ENCODE results near the gene TUBA8. TPM values are rescaled to one million over a fixed set of nuclear protein-coding genes. Genes with fewer than 3 reads are reported as not detected.
A peak's percentile ranks its signal among the peaks of the same experiment; 100 is the strongest.
"Not testable (repeated sequence)": the region's sequence is repeated elsewhere in the genome, so short reads cannot be mapped to it uniquely, and the experiment has no call there.

TUBA8 gene
- total RNA-seq, 2 experiments from 2014 or later, result 1.2 to 1.5 TPM

DNA sequence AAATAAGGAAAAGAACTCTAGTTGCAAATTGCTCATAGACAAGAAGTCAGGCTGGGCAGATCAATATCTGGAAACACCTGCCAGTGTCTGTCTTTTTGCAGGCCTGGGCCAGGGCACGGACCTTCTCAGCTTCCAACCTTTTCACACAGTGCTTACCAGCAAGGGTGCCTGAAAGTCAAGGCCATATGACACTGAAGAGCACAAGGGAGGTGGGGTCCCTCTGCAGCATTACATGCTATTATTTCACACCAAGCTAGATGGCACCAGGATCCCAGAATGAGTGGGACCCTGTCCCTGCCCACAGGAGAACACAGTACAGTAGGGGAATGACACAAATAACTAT is 38.7 kb upstream of the TUBA8 start:
- H3K36me3 Mint-ChIP-seq, result no peaks in the 10 kb centered on the region
- no peak for DNase-seq
- H3K4me3 Mint-ChIP-seq, result no peak overlapping the region
- no peaks in the 10 kb centered on the region for H3K9me3 Mint-ChIP-seq
- H3K27ac Mint-ChIP-seq, result no peak overlapping the region
- peaks cover 7% of the 10 kb centered on the region for H3K4me1 Mint-ChIP-seq
- H3K27me3 Mint-ChIP-seq, result peaks cover 3% of the 10 kb centered on the region

DNA sequence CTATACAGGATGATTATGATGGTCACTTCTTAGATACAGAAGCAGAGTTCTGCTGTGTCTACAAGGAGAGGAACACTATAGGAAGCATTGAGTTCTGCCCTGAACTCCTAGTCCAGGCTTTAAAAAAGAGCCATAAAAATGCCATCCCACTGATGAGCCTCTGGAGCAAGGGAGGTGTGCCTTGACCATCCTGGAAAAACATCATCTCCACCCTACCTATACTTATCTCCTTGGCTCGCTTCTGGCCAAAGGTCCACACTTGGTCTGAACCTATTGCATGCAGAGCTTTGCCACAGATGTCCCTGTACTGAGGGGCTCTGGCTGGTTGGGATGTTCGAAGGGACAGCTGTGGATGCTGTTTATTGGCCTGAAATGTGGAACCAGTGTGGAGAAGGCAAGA is 37.1 kb upstream of the TUBA8 start:
- no peak overlapping the region for H3K27ac Mint-ChIP-seq
- H3K9me3 Mint-ChIP-seq, result no peaks in the 10 kb centered on the region
- no peak overlapping the region for H3K4me3 Mint-ChIP-seq
- peaks cover 8% of the 10 kb centered on the region for H3K4me1 Mint-ChIP-seq
- no peak for DNase-seq
- H3K36me3 Mint-ChIP-seq, result peaks cover 1% of the 10 kb centered on the region
- H3K27me3 Mint-ChIP-seq, result no peaks in the 10 kb centered on the region

DNA sequence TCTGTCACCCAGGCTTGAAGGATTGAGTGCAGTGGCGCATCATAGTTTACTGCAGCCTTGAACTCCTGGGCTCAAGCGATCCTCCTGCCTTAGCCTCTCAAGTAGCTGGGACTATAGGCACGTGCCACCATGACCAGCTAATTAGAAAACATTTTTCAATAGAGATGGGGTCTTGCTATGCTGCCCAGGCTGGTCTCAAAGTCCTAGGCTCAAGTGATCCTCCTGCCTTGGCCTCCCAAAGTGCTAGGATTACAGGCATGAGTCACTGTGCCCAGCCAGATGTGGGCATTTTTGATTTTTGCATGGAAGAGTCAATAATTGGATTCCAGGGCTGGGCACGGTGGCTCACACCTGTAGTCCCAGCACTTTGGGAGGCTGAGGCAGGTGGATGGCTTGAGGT is 36.7 kb upstream of the TUBA8 start:
- not testable (repeated sequence) for H3K4me3 Mint-ChIP-seq, H3K27ac Mint-ChIP-seq, H3K9me3 Mint-ChIP-seq, DNase-seq, H3K36me3 Mint-ChIP-seq, H3K27me3 Mint-ChIP-seq
- H3K4me1 Mint-ChIP-seq, result peaks cover 13% of the 10 kb centered on the region

DNA sequence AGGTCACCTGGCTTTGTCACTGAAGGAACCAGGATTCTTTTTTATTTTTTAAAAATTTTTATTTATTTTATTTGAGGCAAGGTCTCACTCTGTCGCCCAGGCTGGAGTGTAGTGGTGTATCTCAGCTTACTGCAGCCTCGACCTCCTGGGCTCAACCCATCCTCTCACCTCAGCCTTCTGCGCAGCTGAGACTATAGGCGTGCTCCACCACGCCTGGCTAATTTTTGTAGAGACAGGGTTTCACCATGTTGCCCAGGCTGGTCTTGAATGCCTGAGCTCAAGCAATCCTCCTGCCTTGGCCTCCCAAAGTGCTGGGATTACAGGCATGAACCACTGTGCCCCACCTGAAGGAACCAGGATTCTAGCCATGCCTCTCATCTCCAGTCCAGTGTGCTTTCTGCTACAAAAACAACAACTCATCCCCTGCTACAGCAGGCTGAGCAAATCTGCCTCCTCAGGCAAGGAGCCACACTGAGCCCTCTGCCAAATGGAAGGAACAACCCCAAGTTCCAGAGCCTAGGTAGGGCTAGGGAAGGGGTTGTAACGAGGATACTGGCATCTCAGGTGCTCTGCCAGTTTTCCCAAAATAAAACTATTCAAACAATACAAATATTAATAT is 35.4 kb upstream of the TUBA8 start:
- DNase-seq, result no peak
- Mint-ChIP-seq H3K36me3 (peaks cover 15% of the 10 kb centered on the region), H3K4me1 (peaks cover 24% of the 10 kb centered on the region), H3K9me3 (no peaks in the 10 kb centered on the region), H3K4me3 (no peak overlapping the region), H3K27ac (no peak overlapping the region), H3K27me3 (no peaks in the 10 kb centered on the region)

DNA sequence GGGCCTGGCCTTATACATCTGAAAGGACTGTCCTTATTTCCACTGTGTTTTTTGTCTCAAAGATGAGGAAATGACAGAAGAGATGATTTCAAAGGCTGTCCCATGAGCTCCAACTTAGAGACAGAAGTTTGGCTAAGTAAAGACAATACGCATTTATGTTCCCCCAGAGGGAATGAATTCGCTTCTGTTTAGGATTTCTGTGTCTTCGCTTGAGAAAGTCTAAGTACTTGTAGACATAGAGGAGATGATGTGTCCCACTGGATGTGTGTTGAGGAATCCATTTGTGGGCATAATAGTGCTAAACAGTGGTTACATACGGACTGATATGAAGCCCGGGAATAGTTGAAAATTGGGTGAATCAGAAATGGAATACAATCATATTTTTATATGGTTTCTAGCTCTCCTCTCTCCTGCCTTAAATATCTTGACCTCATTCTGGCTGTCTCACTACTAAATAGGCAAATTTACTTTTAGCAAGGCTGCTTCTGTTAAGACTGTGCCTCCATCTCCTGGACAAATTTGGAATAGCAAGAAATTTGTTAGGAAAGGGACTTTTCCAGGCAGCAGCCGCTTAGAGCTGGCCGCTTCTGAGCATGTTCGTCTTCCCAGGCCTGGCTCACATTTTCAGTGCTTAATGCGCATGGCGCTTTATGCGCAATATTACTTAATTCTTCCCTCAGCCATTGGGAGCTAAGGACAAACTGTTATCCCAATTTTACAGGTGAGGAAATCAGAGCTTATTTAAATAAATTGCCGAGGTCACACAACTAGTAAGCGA is 34.7 kb upstream of the TUBA8 start:
- no peak for DNase-seq
- Mint-ChIP-seq H3K27ac (no peak overlapping the region), H3K9me3 (peaks cover 2% of the 10 kb centered on the region), H3K27me3 (no peaks in the 10 kb centered on the region), H3K36me3 (peaks cover 21% of the 10 kb centered on the region), H3K4me3 (peak overlapping the region; percentile 56), H3K4me1 (peaks cover 27% of the 10 kb centered on the region)

DNA sequence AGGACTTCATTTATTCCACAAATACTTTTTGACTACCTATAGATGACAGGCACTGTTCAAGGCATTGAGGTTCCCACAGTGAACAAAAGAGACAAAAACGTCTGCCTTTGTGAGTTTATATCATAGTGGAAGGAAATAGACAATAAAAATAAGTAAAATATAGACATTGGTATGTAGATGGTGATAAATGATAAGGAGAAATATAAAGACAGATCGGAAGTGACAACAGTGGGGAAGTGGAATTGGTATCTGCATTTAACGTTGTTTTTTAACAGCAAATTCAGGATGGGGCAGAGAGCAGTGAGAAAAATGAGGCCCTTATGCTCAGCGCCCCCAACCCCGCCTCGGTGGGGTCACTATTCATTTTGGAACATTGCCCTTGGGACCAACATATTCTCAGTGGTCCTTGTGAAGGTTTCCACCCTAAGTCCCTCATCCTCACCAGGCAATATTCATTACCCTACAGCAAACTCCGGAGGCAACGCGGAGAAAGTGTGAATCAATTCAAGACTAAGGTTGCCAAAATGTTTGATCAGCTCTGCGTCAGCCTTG is 33.4 kb upstream of the TUBA8 start:
- Mint-ChIP-seq H3K27ac (peak overlapping the region; percentile 96), H3K4me3 (peak overlapping the region; percentile 89), H3K36me3 (peaks cover 33% of the 10 kb centered on the region), H3K4me1 (peaks cover 38% of the 10 kb centered on the region), H3K27me3 (no peaks in the 10 kb centered on the region), H3K9me3 (peaks cover 2% of the 10 kb centered on the region)
- no peak for DNase-seq

DNA sequence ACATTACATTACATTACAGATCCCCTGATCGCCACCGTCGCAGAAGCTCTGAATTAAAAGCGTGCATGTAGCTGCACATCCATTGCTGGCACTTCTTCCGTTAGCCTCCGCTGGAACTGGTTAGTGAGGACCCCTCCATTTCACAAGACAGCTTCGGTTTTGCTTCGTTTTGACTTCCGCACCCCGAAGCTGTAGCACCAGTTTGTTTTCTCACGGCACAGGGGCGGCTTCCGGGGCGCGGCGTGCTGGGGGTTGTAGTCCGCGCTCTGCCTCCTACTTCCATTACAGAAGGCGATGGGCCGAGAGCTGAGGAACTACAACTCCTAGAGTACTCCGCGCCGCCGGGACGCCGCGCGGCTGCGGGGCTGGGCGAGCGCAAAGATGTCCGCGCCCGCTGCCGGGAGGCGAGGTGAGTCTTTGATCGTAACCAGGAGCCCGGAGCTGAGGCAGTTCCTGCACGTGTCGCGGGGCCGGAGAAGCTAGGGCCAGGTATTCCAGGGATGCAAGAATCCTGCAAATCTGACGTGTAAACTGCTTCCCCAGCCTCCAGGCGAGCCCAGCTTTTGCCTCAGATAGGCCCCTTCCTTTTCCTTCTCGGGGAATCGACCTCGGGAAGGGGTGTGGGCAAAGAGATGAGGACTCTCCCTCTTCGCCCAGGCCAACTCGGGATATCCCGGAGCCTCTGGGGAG is 32.8 kb upstream of the TUBA8 start, which contains the start of gene PEX26:
Gene PEX26, plus strand, starts transcription at position 352 of the 690 bp plus-strand sequence. CDS start 387 bp downstream, outside the sequence.
- H3K36me3 Mint-ChIP-seq, result peaks cover 33% of the 10 kb centered on the region
- H3K27me3 Mint-ChIP-seq, result no peaks in the 10 kb centered on the region
- peak; percentile 95 for DNase-seq
- H3K4me1 Mint-ChIP-seq, result peaks cover 43% of the 10 kb centered on the region
- peak within 1 kb of the TSS; percentile 89 for H3K4me3 Mint-ChIP-seq
- peaks cover 2% of the 10 kb centered on the region for H3K9me3 Mint-ChIP-seq
- peak within 1 kb of the TSS; percentile 96 for H3K27ac Mint-ChIP-seq

DNA sequence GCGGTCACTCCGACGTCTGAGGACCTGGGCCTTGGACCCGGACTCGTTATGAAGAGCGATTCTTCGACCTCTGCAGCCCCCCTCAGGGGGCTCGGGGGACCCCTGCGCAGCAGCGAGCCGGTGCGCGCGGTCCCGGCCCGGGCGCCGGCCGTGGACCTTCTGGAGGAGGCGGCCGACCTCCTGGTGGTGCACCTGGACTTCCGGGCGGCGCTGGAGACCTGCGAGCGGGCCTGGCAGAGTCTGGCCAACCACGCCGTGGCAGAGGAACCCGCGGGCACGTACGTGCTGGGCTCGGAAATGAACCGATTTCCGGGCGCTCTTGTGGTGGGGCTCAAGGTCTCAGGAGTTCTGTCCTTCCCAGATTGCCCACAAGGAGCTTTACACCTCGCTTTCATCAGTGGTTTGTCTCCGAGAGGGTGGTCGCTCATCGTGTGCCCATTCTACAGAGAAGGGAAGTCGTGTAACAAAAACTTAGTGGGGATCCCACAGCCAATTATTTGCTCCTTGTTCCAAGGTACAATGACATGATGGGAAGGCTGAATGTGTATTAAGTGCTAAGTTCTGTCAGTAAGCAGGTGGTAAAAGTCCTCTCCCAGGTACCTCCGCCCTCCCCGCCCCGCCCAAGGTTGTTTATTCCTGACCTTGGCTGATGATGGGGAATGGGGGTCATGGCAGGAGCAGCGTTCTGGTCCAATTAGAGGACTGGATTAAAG is 32.1 kb upstream of the TUBA8 start:
- H3K36me3 Mint-ChIP-seq, result peaks cover 33% of the 10 kb centered on the region
- H3K27ac Mint-ChIP-seq, result peak overlapping the region; percentile 96
- no peaks in the 10 kb centered on the region for H3K27me3 Mint-ChIP-seq
- peaks cover 2% of the 10 kb centered on the region for H3K9me3 Mint-ChIP-seq
- peaks cover 46% of the 10 kb centered on the region for H3K4me1 Mint-ChIP-seq
- peak; percentile 59 for DNase-seq
- peak overlapping the region; percentile 89 for H3K4me3 Mint-ChIP-seq

DNA sequence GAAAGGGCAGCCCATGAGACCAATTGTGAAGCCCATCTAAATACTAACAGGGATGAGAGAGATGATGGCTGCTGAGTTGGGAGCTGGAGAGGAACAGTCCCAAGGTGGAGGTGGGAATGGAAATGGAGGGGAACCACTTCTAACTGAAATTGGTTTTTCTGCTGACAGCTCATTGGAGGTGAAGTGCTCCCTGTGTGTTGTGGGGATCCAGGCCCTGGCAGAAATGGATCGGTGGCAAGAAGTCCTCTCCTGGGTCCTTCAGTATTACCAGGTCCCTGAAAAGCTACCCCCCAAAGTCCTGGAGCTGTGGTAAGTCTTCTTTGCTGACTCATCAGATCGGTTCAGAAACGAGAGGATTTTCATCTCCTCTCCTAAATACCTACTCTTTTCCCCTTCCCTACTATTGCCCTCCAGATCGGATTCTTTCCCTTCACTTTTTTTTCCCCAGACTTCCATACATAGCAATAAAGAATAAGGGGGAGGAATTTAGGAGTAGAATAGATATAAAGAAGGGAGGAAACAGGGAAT is 30.8 kb upstream of the TUBA8 start:
- peaks cover 2% of the 10 kb centered on the region for H3K9me3 Mint-ChIP-seq

DNA sequence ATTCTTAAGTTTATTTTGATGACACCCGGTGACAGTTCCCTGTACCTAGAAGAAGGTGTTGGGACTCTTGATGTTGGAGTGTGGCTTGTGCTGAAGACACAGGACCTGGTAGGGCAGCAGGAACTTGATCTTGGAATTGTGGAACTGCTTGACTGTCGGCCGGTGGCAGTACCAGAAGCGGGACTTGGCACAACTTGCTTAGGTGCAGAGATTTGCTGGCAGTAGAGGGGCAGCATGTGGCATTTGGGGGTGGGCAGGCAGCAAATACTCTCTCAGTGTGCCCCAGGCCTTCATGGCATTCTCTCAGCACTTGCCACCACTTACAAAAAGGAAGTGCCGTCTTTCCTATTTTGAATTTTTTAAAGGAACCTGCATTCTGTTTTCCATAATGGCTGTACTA is 29.2 kb upstream of the TUBA8 start:
- Mint-ChIP-seq H3K27ac (no peak overlapping the region), H3K9me3 (peaks cover 2% of the 10 kb centered on the region), H3K4me1 (peaks cover 43% of the 10 kb centered on the region)

More for the DNA sequence above, 30.8 kb upstream of the TUBA8 start:
- Mint-ChIP-seq H3K27me3 (no peaks in the 10 kb centered on the region), H3K4me1 (peaks cover 46% of the 10 kb centered on the region), H3K27ac (peak overlapping the region; percentile 83), H3K36me3 (peaks cover 33% of the 10 kb centered on the region), H3K4me3 (peak overlapping the region; percentile 89)
- no peak for DNase-seq

DNA sequence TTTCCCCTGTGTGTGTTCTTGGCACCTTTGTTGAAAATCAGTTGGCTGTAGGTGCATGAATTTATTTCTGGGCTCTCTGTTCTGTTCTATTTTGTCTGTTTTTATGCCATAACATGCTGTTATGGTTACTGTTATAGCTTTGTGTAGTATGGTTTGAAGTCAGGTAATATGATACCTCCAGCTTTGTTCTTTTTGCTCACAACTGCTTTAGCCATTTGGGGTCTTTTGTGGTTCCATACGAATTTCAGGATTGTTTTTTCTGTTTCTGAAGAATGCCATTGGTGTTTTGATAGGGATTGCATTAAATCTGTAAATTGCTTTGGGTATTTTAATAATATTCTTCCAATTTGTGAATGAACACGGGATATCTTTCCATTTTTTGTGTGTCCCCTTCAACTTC is 28.1 kb upstream of the TUBA8 start:
- Mint-ChIP-seq H3K4me1 (peaks cover 38% of the 10 kb centered on the region), H3K9me3 (peaks cover 2% of the 10 kb centered on the region), H3K27ac (no peak overlapping the region), H3K4me3 (no peak overlapping the region), H3K36me3 (peaks cover 41% of the 10 kb centered on the region), H3K27me3 (no peaks in the 10 kb centered on the region)
- DNase-seq, result no peak

More for the DNA sequence above, 29.2 kb upstream of the TUBA8 start:
- no peak overlapping the region for H3K4me3 Mint-ChIP-seq
- DNase-seq, result no peak
- peaks cover 40% of the 10 kb centered on the region for H3K36me3 Mint-ChIP-seq
- H3K27me3 Mint-ChIP-seq, result no peaks in the 10 kb centered on the region

DNA sequence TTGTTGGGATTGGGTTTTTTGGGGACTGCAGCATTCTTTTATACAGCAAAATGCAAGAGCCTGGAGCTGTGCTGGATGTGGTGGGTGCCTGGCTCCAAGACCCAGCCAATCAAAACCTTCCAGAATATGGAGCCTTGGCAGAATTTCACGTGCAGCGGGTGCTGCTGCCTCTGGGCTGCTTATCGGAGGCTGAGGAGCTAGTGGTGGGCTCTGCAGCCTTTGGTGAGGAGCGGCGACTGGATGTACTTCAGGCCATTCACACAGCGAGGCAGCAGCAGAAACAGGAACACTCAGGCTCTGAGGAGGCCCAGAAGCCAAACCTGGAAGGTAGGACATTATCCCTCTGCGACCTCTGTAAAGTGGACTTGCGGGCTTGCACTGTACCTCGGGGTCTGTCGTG is 27.2 kb upstream of the TUBA8 start:
- Mint-ChIP-seq H3K27me3 (no peaks in the 10 kb centered on the region), H3K36me3 (peaks cover 40% of the 10 kb centered on the region)
- DNase-seq, result no peak

DNA sequence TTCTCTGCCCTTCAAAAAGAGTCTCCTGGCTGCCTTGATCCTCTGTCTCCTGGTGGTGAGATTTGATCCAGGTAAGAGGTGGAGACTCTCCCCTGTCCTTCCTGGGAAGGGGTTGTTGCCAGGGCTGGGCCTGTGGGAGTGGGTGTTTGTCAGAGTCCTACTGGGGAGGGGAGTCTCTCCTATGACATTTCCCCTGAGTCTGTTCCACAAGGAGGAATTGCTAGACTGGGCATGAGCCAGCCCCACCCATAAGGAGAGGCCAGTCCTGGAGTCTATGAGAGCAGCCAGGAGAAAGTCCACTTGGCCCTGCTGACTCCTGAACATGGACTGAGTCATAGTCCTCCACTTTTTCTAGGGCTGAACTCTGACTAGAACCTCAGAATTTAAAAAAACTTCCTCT is 25.4 kb upstream of the TUBA8 start:
- Mint-ChIP-seq H3K36me3 (peaks cover 30% of the 10 kb centered on the region), H3K27ac (no peak overlapping the region), H3K4me3 (no peak overlapping the region), H3K4me1 (peaks cover 23% of the 10 kb centered on the region), H3K9me3 (peaks cover 2% of the 10 kb centered on the region), H3K27me3 (no peaks in the 10 kb centered on the region)
- no peak for DNase-seq

More for the DNA sequence above, 27.2 kb upstream of the TUBA8 start:
- H3K9me3 Mint-ChIP-seq, result peaks cover 2% of the 10 kb centered on the region
- no peak overlapping the region for H3K4me3 Mint-ChIP-seq
- H3K27ac Mint-ChIP-seq, result no peak overlapping the region
- peaks cover 38% of the 10 kb centered on the region for H3K4me1 Mint-ChIP-seq

DNA sequence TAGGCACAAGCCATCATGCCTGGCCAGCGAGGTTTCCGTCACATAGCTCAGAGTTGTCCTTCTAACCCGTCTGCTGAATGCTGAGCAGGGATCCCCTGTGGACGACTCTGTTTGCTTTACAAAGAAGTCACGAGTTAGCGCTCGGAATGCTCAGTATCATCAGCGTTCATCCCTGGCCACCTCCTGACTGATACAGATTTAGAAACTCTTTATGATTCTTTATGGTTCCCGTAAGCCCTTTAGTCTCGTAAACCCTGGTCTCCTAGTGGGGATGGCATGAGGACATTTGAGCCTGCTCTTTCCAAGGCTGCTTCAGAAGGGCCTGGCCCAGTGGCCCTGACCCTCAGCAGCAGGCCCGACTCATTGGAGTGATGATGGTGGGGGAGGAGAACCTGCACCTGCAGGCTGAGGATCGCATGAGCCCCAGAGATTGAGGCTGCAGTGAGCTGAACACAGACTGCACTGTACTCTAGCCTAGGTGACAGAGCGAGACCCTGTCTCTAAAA is 23.2 kb upstream of the TUBA8 start:
- Mint-ChIP-seq H3K36me3 (peaks cover 25% of the 10 kb centered on the region), H3K27me3 (no peaks in the 10 kb centered on the region), H3K4me3 (no peak overlapping the region), H3K9me3 (no peaks in the 10 kb centered on the region), H3K27ac (no peak overlapping the region), H3K4me1 (peaks cover 7% of the 10 kb centered on the region)
- DNase-seq, result no peak

All from activated naive CD8-positive, alpha-beta T cell treated with anti-CD3 and anti-CD28 coated beads for 36 hours (primary cell).